ENCODE measurements around the gene ASS1. TPM values are rescaled to one million over a fixed set of nuclear protein-coding genes. Genes with fewer than 3 reads are reported as not detected.

The ASS1 gene
- total and polyA plus RNA-seq, 5 donors = 37.6 to 88.3 (median 60.4) TPM

DNA sequence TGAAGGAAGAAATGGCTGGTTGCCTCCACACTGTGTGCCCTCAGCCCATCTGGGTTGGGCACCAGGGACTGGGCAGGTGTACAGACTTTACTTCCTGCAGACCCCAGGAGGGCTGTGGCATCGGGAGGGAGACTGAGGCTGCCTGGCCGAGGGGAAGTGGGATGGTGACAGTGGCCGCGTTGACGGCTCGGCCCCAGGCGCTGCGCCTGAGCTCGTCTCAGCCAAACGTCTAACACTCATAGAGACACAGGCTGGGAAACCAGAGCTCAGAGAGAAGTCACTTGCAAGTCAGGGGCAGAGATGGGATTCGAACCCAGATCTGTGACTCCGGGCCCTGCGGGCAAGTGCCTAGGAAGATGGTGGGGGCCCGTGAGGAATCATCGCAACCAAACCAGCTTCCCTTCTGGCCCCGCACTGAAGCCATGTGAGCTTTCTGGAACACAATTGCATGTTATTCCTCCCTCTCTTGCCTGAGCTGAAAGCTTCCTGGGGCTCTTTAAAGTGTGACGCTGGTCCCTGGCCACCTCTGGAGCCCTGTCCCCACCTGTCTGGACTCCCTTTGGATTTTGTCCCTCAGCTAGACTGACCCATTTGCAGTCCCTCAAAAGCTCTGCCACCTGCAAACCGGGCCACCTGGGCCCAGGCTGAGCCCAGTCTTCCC lies 81.6 kb downstream of the ASS1 start:
- WGBS = 78% methylated on average over 18 of the region's 18 CpGs

DNA sequence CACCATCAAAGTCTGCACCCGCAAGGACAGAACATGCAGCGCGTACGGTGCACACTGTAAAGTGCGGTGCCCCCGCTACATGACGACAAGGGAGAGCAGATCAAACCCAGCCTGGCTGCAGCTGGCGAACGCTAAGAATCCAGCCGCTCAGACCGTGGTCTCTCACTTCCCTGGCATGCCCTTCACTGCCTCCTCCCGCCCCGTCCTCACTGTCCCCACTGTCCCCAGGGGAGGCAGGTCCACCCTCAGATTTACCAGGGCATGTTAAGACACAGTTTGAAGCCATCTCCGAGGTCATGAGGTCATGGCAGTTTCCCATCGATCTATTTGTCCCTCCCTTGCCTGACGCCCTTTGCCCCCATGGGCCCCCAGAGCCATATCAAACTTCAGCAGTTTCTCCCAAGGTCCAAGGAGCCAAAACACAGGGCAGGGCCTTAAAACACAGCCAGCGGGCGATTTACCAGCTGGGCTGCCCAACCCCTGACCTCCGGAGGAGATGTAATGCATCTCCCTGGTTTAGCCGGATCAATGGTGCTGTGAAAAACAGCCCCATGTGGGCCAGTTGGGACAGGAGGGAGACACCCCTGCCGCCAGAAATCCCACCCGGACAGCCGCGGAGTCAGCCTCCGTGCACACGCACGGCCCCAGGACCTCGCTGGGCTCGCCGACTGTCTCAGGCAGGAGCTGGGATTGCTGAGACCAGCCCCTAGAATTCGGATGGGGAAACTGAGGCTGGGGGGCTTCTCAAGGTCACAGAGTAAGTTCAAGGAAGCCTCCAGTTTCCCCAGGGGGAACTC lies 82.3 kb downstream of the ASS1 start:
- DNase-seq (no peak), ATAC-seq (no peak)
- Histone ChIP-seq H3K4me1 (ENCODE audit: control insufficient read depth, insufficient read depth, low read length) (no peaks in the 10 kb centered on the region), H3K27me3 (ENCODE audit: control insufficient read depth, insufficient read depth) (no peaks in the 10 kb centered on the region), H3K9me3 (ENCODE audit: control insufficient read depth, low read length) (no peaks in the 10 kb centered on the region), H3K4me3 (ENCODE audit: low read length) (no peak overlapping the region), H3K27ac (ENCODE audit: low read length) (no peak overlapping the region)
- 79% methylated on average over 31 of the region's 31 CpGs for WGBS
- intact Hi-C loops (cut with DNase I) = no loop called here

More for the DNA sequence above, 81.6 kb downstream of the ASS1 start:
- Histone ChIP-seq H3K27ac (ENCODE audit: low read length) (no peak overlapping the region), H3K4me1 (ENCODE audit: control insufficient read depth, insufficient read depth, low read length) (no peaks in the 10 kb centered on the region), H3K9me3 (ENCODE audit: control insufficient read depth, low read length) (no peaks in the 10 kb centered on the region), H3K27me3 (ENCODE audit: control insufficient read depth, insufficient read depth) (no peaks in the 10 kb centered on the region), H3K4me3 (ENCODE audit: low read length) (no peak overlapping the region)
- intact Hi-C loops (cut with DNase I) = no loop called here
- DNase-seq (no peak), ATAC-seq (no peak)

DNA sequence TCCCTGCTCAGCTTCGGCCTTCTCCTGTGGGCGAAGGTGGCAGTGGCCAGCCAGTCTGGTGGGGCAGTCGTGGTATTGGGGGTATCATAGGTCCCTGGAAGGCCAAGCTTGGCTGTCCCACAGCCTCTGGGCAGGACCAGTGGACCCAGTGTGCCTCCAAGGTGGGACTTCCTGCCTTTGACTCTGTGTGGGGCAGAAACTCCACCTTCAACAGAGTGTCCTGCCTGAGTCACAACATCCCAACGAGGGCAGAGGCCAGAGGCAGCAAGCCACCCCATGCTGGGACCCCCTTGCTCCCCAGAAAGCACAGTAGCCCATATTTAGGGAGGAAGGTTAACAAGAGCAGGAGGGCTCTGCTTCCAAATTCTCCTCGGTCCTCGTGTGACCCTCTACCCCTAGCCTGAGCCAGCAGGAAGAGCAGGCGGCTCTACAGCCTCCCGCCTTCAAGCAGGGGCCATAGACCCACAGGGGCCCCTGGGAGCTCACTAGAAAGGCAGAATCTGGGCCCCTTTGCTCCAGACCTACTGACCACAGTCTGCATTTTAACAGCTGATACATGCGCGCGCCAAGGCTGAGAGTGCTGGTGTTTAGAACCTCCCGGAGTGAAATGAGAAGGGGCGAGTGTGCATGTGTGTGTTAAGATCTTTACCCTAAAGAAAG lies 83.0 kb downstream of the ASS1 start:
- no peak overlapping the region for H3K27ac ChIP-seq (ENCODE audit: low read length)
- no peaks in the 10 kb centered on the region for H3K27me3 ChIP-seq (ENCODE audit: control insufficient read depth, insufficient read depth)
- no peaks in the 10 kb centered on the region for H3K9me3 ChIP-seq (ENCODE audit: control insufficient read depth, low read length)
- H3K4me1 ChIP-seq (ENCODE audit: control insufficient read depth, insufficient read depth, low read length) = no peaks in the 10 kb centered on the region
- no peak overlapping the region for H3K4me3 ChIP-seq (ENCODE audit: low read length)
- intact Hi-C loops (cut with DNase I) = no loop called here
- ATAC-seq (no peak), DNase-seq (no peak)
- WGBS = 71% methylated on average over 13 of the region's 13 CpGs

DNA sequence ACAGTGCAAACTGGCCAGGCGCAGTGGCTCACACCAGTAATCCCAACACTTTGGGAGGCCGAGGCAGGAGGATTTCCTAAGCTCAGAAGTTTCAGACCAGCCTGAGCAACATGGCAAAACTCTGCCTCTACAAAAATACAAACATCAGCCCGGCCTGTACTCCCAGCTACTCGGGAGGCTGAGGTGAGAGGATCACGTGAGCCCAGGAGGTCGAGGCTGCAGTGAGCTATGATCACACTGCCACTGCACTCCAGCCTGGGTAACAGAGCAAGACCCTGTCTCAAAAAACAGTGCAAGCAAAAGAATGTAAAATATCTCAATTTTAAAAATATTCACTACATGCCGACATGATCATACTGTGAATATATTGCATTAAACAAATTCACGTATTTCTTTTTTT lies 83.9 kb downstream of the ASS1 start:
- WGBS = 85% methylated on average over 8 of the region's 8 CpGs
- Histone ChIP-seq H3K9me3 (ENCODE audit: control insufficient read depth, low read length) (no peaks in the 10 kb centered on the region), H3K4me1 (ENCODE audit: control insufficient read depth, insufficient read depth, low read length) (no peaks in the 10 kb centered on the region), H3K4me3 (ENCODE audit: low read length) (no peak overlapping the region), H3K27me3 (ENCODE audit: control insufficient read depth, insufficient read depth) (no peaks in the 10 kb centered on the region), H3K27ac (ENCODE audit: low read length) (no peak overlapping the region)
- intact Hi-C loops (cut with DNase I) = no loop called here
- ATAC-seq (no peak), DNase-seq (no peak)

DNA sequence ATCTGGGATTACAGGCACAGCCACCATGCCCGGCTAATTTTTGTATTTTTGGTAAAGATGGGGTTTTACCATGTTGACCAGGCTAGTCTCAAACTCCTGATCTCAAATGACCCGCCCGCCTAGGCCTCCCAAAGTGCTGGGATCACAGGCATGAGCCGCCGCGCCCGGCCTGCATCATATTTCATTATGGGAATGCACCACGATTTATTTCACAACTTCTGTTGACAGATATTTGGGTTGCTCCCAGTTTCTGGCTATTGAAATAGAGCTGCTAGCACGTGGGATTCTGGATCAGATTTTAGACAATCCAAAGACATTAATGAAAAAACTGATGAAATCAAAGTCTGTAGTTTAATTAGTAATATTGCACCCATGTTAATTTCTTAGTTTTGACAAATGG lies 86.2 kb downstream of the ASS1 start:
- intact Hi-C loops (cut with DNase I) = no loop called here
- H3K27ac ChIP-seq (ENCODE audit: low read length) = no peak overlapping the region

DNA sequence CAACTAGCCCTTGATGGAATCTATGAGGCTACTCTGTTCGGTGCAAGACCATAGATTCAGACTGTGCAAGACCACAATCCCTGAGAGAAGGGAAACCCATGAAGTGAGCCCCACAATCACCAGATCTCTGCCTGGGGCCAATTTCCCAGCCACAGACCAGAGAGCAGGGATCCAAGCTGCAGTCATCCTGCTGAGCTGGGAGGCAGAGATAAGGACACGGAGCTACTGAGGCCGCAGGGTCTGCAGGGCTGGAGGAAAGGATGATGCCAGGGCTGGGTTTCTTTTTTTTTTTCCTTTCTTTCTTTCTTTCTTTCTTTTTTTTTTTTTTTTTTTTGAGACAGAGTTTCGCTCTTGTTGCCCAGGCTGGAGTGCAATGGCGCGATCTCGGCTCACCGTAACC lies 86.9 kb downstream of the ASS1 start:
- no peak for ATAC-seq
- no peaks in the 10 kb centered on the region for H3K4me1 ChIP-seq (ENCODE audit: control insufficient read depth, insufficient read depth, low read length)
- 87% methylated on average over 8 of the region's 8 CpGs for WGBS

More for the DNA sequence above, 86.2 kb downstream of the ASS1 start:
- no peaks in the 10 kb centered on the region for H3K9me3 ChIP-seq (ENCODE audit: control insufficient read depth, low read length)
- H3K4me1 ChIP-seq (ENCODE audit: control insufficient read depth, insufficient read depth, low read length) = no peaks in the 10 kb centered on the region
- H3K27me3 ChIP-seq (ENCODE audit: control insufficient read depth, insufficient read depth) = no peaks in the 10 kb centered on the region
- no peak overlapping the region for H3K4me3 ChIP-seq (ENCODE audit: low read length)
- 30% methylated on average over 9 of the region's 9 CpGs for WGBS
- DNase-seq = peak; percentile 71 to 90 (median 79)
- peak; percentile 52 to 53 for ATAC-seq

DNA sequence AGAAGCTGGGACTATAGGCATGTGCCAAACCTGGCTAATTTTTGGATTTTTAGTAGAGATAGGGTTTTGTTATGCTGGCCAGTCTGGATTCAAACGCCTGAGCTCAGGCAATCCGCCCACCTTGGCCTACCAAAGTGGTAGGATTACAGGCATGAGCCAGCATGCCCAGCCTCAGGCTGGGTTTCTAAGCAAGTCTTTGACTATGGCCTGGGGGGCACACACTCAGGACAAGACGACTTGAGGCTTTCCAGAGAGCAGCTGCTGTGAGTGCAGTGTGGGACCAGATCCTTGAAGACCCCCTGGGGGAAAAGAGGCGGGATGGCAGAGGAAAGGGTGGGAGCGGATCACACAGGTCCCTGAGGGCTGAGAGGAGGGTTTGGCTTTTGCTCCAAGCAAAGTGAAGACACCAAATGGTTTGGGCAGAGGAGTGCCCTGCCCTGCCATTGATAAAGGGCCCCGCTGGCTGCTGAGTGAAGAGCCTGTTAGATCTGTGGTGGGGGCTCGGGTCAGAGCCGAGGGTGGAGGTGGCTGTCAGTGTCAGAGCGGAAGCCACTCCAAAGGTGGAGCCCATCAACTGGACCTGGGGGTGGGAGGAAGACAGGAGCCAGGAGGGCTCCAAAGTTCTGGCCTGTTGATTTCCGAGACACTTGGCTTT lies 87.8 kb downstream of the ASS1 start:
- no peak for DNase-seq
- H3K9me3 ChIP-seq (ENCODE audit: control insufficient read depth, low read length) = no peaks in the 10 kb centered on the region
- H3K4me3 ChIP-seq (ENCODE audit: low read length) = no peak overlapping the region
- 81% methylated on average over 10 of the region's 10 CpGs for WGBS
- intact Hi-C loops (cut with DNase I) = no loop called here
- H3K27ac ChIP-seq (ENCODE audit: low read length) = no peak overlapping the region
- H3K4me1 ChIP-seq (ENCODE audit: control insufficient read depth, insufficient read depth, low read length) = no peaks in the 10 kb centered on the region
- ATAC-seq = no peak
- H3K27me3 ChIP-seq (ENCODE audit: control insufficient read depth, insufficient read depth) = no peaks in the 10 kb centered on the region

More for the DNA sequence above, 86.9 kb downstream of the ASS1 start:
- H3K4me3 ChIP-seq (ENCODE audit: low read length) = no peak overlapping the region
- DNase-seq = no peak
- H3K27me3 ChIP-seq (ENCODE audit: control insufficient read depth, insufficient read depth) = no peaks in the 10 kb centered on the region
- no peaks in the 10 kb centered on the region for H3K9me3 ChIP-seq (ENCODE audit: control insufficient read depth, low read length)
- intact Hi-C loops (cut with DNase I) = no loop called here
- H3K27ac ChIP-seq (ENCODE audit: low read length) = no peak overlapping the region

DNA sequence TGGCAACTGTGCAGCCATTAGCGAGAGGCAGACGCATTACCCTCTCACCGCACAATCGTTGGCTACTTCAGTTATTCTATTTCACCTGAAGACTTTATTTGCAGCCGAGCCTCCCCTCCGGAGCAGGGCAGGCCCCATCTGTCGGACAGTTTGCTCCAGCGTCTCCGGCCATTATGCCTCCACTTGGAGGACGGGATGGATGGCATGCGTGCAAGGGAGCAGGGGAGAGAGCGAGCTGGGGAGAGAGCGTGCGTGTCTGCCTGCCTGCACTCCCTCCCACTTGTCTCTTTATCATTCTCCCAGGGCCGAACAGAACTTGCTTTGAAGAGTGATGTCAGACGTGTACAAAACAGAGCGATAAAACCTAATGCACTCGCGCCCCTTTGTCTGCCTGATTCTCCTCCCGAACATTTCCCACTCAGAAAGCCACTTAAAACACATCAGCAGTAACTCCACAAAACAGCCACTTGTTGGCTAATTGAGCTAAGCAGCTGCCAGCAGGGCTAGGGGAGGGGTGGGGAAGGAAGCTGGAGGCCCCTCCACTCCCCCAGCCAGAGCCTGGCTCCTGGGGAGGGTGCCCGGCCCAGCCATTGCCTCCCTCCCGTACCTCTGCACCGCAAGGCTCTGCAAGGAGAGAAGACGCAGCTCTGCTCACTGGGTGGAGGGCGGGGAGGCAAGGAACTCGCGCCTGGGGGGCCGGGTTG lies 91.2 kb downstream of the ASS1 start:
- no peaks in the 10 kb centered on the region for H3K4me1 ChIP-seq (ENCODE audit: control insufficient read depth, insufficient read depth, low read length)
- H3K27me3 ChIP-seq (ENCODE audit: control insufficient read depth, insufficient read depth) = no peaks in the 10 kb centered on the region
- peak overlapping the region; percentile 21 for H3K27ac ChIP-seq (ENCODE audit: low read length)
- no peaks in the 10 kb centered on the region for H3K9me3 ChIP-seq (ENCODE audit: control insufficient read depth, low read length)
- WGBS = 7% methylated on average over 28 of the region's 28 CpGs
- intact Hi-C loops (cut with DNase I) = no loop called here
- ATAC-seq (peak; percentile 77 to 85), DNase-seq (peak; percentile 31 to 78 (median 69))
- H3K4me3 ChIP-seq (ENCODE audit: low read length) = peak overlapping the region; percentile 11

DNA sequence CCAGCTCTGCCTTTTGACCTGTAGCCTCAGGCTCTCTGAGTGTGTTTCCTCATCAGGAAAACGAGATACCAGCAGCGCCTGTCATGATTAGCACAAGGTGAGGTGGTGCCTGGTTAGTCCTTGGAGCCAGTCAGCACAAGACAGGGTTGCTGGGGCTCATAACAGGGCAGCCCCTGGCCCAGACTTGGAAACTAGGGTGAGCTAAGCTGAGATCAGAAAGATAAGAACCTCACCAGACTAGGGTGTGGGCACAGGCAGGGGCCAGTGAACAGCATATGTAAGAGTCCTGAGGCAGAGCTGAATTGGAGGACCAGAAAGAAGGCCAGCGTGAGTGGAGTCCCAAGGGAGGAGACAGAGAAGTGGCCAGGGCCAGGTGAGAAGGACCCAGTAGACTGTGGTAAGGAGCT lies 91.9 kb downstream of the ASS1 start:
- ATAC-seq = no peak
- no peaks in the 10 kb centered on the region for H3K27me3 ChIP-seq (ENCODE audit: control insufficient read depth, insufficient read depth)
- H3K27ac ChIP-seq (ENCODE audit: low read length) = no peak overlapping the region

DNA sequence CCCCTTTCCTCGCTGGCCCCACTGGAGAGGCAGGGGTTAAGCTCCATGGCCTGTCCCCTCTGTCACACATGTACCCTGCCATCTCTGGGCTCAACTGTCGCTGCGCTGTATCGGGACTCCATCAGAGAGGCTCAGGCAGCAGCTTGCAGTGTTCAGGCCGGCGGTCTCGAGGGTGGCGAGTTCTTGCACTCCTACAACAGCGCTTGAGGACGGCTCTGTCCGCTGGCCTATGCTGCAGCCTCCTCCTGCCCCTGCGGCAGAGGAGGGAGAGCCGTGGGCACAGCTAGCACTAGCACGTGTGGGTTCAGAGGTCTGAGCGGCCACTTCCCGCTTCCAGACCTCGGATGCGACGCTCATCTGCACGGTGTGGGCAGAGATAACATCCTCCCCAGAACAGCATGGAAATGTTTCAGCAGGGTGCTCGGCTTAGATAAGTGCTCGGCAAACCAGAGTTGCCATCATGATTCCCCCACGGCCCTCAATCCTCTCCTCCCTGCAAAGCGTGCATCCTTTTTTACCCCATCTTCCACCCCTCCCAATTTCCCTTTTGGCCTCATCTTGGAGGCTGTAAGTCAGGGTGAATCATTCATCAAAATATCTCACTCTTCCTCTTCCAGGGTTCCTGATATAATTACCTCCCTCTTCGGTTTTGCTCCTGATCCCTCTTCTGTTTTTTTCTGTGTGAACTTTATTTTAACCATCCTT lies 92.7 kb downstream of the ASS1 start:
- no peaks in the 10 kb centered on the region for H3K4me1 ChIP-seq (ENCODE audit: control insufficient read depth, insufficient read depth, low read length)
- ATAC-seq = peak; percentile 36 to 53
- DNase-seq = peak in 1 of 3 donors; percentile 71
- no peak overlapping the region for H3K4me3 ChIP-seq (ENCODE audit: low read length)
- intact Hi-C loops (cut with DNase I) = no loop called here
- H3K27ac ChIP-seq (ENCODE audit: low read length) = no peak overlapping the region
- no peaks in the 10 kb centered on the region for H3K9me3 ChIP-seq (ENCODE audit: control insufficient read depth, low read length)
- H3K27me3 ChIP-seq (ENCODE audit: control insufficient read depth, insufficient read depth) = no peaks in the 10 kb centered on the region
- 7% methylated on average over 25 of the region's 25 CpGs for WGBS

More for the DNA sequence above, 91.9 kb downstream of the ASS1 start:
- H3K9me3 ChIP-seq (ENCODE audit: control insufficient read depth, low read length) = no peaks in the 10 kb centered on the region
- WGBS = 52% methylated on average over 3 of the region's 3 CpGs
- H3K4me1 ChIP-seq (ENCODE audit: control insufficient read depth, insufficient read depth, low read length) = no peaks in the 10 kb centered on the region
- no peak overlapping the region for H3K4me3 ChIP-seq (ENCODE audit: low read length)
- intact Hi-C loops (cut with DNase I) = no loop called here
- no peak for DNase-seq
